IPS DF 6.9 (cell line): ENCODE data around the gene ZNF444.
"Not testable (repeated sequence)": the region's sequence is repeated elsewhere in the genome, so short reads cannot be mapped to it uniquely, and the experiment has no call there.

Experiments used
- DNase-seq: peaks from one replicate; pipeline ENCODE4 v3.0.0-alpha.2; 2013; ENCODE audit warnings: low read depth, low spot score
- H3K27ac ChIP-seq: one replicate; pipeline ENCODE4 v1.5.1; 2013; ENCODE audit warnings: low read length, control low read depth
- H3K27me3 ChIP-seq: 2 replicates; pipeline ENCODE4 v1.6.1; 2013; ENCODE audit warnings: mild to moderate bottlenecking, low read length; ENCODE audit not compliant: control insufficient read depth, insufficient read depth
- H3K36me3 ChIP-seq: 2 replicates; pipeline ENCODE4 v1.6.1; 2013; ENCODE audit warnings: low read length; ENCODE audit not compliant: control insufficient read depth, insufficient read depth
- H3K4me1 ChIP-seq: 2 replicates; pipeline ENCODE4 v1.6.1; 2013; ENCODE audit warnings: low read length; ENCODE audit not compliant: control insufficient read depth, insufficient read depth
- H3K4me3 ChIP-seq: 2 replicates; pipeline ENCODE4 v1.5.1; 2013; ENCODE audit warnings: mild to moderate bottlenecking, low read length
- H3K9me3 ChIP-seq: 2 replicates; pipeline ENCODE4 v1.6.1; 2013; ENCODE audit warnings: low read length, inconsistent platforms; ENCODE audit not compliant: control insufficient read depth, insufficient read depth
- WGBS: extraction: QIAGEN DNeasy Blood & Tissue Kit; methylation state at CpG from one replicate; pipeline ENCODE4 v1.1.7; 2013; ENCODE audit warnings: mixed read lengths, missing lambda C conversion rate; ENCODE audit not compliant: insufficient read length, insufficient coverage; 5-methylcytosine and 5-hydroxymethylcytosine counted together

The ZNF444 gene

DNA sequence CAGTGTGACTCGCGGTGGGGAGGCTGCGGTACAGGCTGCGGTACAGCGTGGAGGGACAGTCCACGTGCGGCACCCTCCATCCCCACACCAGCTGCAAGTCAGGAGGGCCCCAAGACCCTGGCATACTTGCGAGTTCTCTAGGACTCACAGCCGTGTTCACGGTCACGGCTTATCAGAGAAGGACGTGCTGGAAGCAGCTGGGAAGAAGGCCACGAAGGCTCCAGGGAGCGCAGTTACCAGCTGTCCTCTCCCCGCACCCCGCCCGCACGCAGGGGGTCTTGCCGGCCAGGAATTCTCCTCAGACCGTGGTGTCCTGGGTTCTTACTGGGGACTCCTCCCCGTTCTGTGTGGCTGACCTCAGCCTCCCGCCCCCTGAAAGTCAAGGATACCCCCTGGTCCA lies 6.2 kb downstream of the ZNF444 start:
- Histone ChIP-seq H3K27ac (no peak overlapping the region), H3K27me3 (no peaks in the 10 kb centered on the region), H3K4me3 (no peak overlapping the region), H3K4me1 (no peaks in the 10 kb centered on the region), H3K36me3 (peaks cover 10% of the 10 kb centered on the region), H3K9me3 (no peaks in the 10 kb centered on the region)
- DNase-seq = no peak
- no CpG with 5 or more reads among the region's 22 CpGs for WGBS

DNA sequence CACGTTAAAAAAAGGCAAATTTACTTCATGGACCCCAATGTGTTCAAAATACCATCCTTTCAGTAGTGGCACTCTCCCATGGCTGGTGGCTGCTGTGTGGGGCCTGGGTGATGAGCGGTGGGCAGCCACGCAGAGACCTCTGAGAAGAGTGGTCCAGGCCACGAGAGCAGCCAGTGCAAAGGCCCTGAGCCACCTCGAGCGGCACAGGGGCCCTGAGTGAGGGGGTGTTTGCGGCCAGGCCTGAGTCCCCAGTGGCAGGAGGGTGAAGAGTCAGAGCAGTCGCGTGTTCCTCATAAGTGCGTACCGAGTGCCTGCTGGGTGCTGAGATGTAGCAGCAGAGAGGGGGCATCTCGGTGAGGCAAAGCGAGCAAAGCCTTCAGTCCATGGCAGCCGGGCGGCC lies 7.0 kb downstream of the ZNF444 start:
- no CpG with 5 or more reads among the region's 15 CpGs for WGBS
- Histone ChIP-seq H3K27ac (no peak overlapping the region), H3K9me3 (no peaks in the 10 kb centered on the region), H3K4me3 (no peak overlapping the region), H3K36me3 (peaks cover 10% of the 10 kb centered on the region), H3K27me3 (no peaks in the 10 kb centered on the region), H3K4me1 (no peaks in the 10 kb centered on the region)
- DNase-seq = no peak

DNA sequence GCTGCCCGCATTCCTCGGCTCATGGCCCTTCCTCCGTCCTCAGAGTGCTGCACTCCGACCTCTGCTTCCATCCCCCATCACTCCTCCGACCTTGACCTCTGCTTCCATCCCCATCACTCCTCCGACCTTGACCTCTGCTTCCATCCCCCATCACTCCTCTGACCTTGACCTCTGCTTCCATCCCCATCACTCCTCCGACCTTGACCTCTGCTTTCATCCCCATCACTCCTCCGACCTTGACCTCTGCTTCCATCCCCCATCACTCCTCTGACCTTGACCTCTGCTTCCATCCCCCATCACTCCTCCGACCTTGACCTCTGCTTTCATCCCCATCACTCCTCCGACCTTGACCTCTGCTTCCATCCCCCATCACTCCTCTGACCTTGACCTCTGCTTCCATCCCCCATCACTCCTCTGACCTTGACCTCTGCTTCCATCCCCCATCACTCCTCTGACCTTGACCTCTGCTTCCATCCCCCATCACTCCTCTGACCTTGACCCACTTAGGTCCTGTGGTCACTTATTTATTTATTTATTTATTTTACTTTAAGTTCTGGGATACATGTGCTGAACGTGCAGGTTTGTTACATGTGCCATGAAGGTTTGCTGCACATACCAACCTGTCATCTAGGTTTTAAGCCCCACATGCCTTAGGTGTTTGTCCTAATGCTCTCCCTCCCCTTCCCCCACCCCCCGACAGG lies 8.0 kb downstream of the ZNF444 start:
- DNase-seq, H3K9me3 ChIP-seq, H3K4me1 ChIP-seq, H3K4me3 ChIP-seq, H3K27me3 ChIP-seq, H3K27ac ChIP-seq, H3K36me3 ChIP-seq: not testable (repeated sequence)
- no CpG with 5 or more reads among the region's 12 CpGs for WGBS

DNA sequence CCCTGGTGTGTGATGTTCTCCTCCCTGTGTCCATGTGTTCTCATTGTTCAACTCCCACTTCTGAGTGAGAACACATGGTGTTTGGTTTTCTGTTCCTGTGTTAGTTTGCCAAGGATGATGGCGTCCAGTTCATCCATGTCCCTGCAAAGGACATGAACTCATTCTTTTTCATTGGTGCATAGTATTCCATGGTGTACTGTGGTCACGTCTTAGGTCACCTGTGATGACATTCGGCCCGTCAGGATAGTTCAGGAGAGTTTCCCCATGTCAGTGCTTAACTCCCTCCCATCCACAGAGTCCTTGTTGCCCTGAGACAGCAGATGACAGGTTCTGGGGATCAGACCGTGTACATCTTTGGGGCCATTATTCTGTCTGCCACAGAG lies 8.6 kb downstream of the ZNF444 start:
- Histone ChIP-seq H3K9me3 (no peaks in the 10 kb centered on the region), H3K27ac (no peak overlapping the region), H3K4me1 (peaks cover 3% of the 10 kb centered on the region; the same call in 1 of the 2 replicates), H3K36me3 (peaks cover 10% of the 10 kb centered on the region), H3K27me3 (no peaks in the 10 kb centered on the region), H3K4me3 (no peak overlapping the region)
- no peak for DNase-seq
- no CpG with 5 or more reads among the region's 5 CpGs for WGBS

DNA sequence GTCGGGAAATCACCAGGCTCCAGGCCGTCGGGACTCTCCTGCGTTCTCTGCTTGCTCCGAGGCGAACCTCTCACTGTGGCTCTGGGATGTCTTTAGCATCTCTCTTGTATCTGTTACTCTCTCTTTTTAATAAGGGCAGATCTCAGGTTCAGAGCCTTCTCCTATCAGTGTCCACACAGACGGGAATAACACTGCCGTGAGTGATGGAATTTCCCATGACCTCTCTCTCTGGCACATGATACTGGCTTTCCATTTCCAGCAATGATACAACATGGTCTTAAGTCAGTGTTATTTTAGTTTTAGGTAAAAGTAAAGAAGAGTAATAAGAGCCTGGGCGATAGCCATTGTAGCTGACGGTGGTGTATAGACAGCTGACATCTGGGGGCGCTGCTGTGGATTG lies 9.3 kb downstream of the ZNF444 start:
- Histone ChIP-seq H3K27ac (no peak overlapping the region), H3K27me3 (no peaks in the 10 kb centered on the region), H3K4me3 (no peak overlapping the region), H3K9me3 (no peaks in the 10 kb centered on the region), H3K36me3 (peaks cover 10% of the 10 kb centered on the region), H3K4me1 (peaks cover 3% of the 10 kb centered on the region; the same call in 1 of the 2 replicates)
- no CpG with 5 or more reads among the region's 11 CpGs for WGBS
- no peak for DNase-seq

DNA sequence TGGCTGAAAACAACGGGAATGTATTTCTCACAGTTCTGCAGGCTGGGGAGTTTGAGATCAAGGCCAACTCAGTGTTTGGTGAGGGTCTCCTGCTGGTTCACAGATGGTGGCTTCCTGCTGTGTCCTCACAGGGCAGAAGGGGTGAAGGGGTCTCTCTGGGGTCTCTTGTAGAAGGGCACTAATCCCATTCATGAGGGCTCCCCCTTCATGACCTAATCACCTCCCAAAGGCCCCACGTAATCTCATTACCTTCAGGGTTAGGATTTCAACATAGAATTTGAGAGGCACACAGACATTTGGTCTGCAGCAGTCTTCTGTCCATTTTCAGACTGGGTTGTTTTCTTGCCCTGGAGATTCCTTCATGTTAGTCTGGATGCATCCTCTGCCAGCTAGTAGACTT lies 11.6 kb downstream of the ZNF444 start:
- no CpG with 5 or more reads among the region's 2 CpGs for WGBS
- Histone ChIP-seq H3K4me1 (peaks cover 3% of the 10 kb centered on the region; the same call in 1 of the 2 replicates), H3K4me3 (no peak overlapping the region), H3K27ac (no peak overlapping the region), H3K27me3 (no peaks in the 10 kb centered on the region), H3K36me3 (peaks cover 4% of the 10 kb centered on the region), H3K9me3 (no peaks in the 10 kb centered on the region)
- DNase-seq = no peak

DNA sequence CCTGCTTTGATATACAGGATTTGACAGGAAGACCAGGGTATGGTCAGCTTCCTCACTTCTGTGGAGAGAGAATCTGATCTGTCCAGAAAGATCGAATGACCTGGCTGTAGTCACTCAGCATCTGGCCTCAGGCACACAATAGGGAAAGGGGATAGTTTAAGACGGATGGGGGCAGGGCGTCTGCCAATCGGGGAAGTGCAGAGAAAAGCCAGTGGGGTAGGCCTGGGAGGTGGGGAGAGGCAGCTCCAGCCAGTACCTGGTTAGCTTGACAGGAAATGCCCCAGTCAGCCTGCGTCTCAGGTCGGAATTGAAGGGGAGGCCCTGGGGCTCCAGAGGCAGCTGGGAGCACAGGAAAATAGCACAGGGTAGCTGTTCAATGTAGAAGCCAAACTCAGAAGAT lies 12.4 kb downstream of the ZNF444 start:
- WGBS = no CpG with 5 or more reads among the region's 6 CpGs
- DNase-seq = peak; percentile 63
- Histone ChIP-seq H3K27me3 (no peaks in the 10 kb centered on the region), H3K9me3 (no peaks in the 10 kb centered on the region), H3K36me3 (peaks cover 2% of the 10 kb centered on the region; the same call in 1 of the 2 replicates), H3K4me3 (no peak overlapping the region), H3K4me1 (peaks cover 3% of the 10 kb centered on the region; the same call in 1 of the 2 replicates), H3K27ac (no peak overlapping the region)

DNA sequence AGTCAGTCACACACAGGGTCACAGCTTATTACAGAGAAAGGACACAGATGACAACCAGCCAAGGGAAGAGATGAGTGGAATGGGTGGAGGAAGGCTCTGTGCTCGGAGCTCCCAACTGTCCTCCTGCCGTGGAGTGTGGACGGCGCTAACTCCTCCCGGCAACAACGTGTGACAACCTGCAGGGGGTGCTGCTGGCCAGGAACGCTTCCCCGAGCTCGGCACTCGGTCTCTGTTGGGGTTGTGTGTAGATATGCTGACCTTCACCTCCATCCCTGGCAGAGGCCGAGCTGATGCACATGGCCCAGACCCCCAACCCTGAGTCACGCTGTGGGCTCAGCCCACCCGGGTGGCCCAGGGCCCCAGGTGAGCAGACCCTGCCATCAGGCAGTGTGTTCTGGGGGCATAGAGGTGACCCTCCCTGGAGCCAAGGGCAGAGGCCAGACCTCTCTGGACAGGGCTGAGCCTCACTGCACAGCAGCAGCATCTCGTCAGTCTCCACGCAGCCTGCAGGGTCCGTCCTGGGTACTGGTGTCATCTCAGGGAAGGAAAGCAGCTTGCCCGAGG lies 14.1 kb downstream of the ZNF444 start:
- DNase-seq = peak; percentile 41
- Histone ChIP-seq H3K27ac (no peak overlapping the region), H3K36me3 (peaks cover 15% of the 10 kb centered on the region), H3K4me1 (peaks cover 3% of the 10 kb centered on the region; the same call in 1 of the 2 replicates), H3K4me3 (no peak overlapping the region), H3K9me3 (no peaks in the 10 kb centered on the region), H3K27me3 (no peaks in the 10 kb centered on the region)
- no CpG with 5 or more reads among the region's 17 CpGs for WGBS

DNA sequence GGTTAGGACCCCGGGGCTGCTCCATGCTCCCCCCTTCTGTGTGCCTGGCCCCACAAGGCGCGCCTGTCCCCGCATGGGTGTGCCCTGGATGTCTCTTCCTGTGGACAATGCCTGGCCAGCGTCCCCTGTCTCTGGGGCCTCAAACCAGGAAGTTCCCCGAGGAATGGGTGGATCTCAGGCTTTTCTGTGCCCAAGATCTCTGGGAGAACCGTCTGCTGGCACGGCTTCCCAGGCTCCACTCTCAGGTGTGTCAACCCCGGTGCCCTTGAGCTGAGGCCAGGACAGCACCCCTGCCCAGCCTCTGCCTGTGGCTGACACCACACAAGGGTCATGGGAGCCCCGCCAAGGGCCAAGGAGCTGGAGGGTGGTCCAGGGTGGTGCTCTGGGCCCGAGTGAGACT lies 15.7 kb downstream of the ZNF444 start:
- no peak for DNase-seq
- Histone ChIP-seq H3K36me3 (peaks cover 18% of the 10 kb centered on the region), H3K4me1 (peaks cover 3% of the 10 kb centered on the region; the same call in 1 of the 2 replicates), H3K27me3 (no peaks in the 10 kb centered on the region), H3K4me3 (no peak overlapping the region), H3K27ac (no peak overlapping the region), H3K9me3 (no peaks in the 10 kb centered on the region)
- no CpG with 5 or more reads among the region's 11 CpGs for WGBS

DNA sequence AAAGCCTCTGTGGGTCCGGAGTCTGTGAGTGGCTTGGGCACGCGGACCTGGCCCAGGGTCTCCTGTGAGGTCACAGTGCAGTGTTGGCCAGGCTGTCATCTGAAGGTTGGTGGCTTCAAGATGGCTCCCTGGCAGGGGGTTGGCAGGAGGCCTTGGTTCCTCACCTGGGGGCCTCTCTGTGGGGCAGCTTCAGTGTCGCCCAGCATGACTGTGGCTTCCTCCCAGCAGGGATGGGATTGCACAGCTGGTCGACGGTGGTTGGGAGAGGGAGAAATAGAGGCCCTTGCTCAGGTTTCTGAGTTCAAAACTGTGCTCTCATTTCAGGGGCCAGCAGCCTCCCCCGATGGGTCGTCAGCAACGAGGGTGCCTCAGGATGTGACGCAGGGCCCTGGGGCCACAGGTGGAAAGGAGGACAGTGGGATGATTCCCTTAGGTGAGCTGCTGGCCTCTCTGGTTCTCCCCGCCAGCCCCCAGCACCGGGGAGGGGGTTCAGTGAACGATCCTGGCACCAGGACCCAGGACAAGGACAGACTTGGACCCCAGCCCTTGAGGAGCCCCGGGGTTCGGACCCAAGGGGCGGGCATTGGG lies 17.2 kb downstream of the ZNF444 start:
- DNase-seq = no peak
- H3K9me3 ChIP-seq = no peaks in the 10 kb centered on the region
- no peak overlapping the region for H3K4me3 ChIP-seq
- 0 out of 2 replicates have a peak, but pooled peaks cover 2% of the 10 kb centered on the region for H3K4me1 ChIP-seq
- 0 out of 2 replicates have a peak, but pooled peaks cover 2% of the 10 kb centered on the region for H3K27me3 ChIP-seq
- peaks cover 18% of the 10 kb centered on the region for H3K36me3 ChIP-seq
- WGBS = no CpG with 5 or more reads among the region's 16 CpGs
- H3K27ac ChIP-seq = no peak overlapping the region
